NOMO-1 treated with DMSO at 0.1 percent for 48 hours (cell line): ENCODE measurements around the gene DIS3L2.
"Not testable (repeated sequence)": the region's sequence is repeated elsewhere in the genome, so short reads cannot be mapped to it uniquely, and the experiment has no call there.

Source experiments
- DNase-seq: peaks from one replicate; lab custom pipeline; 2025; ENCODE audit not compliant: unreplicated experiment; lab: John Stamatoyannopoulos, UW

DIS3L2 gene

GRCh38 chr2:232008907-232009638 lies 47.6 kb downstream of the DIS3L2 start:
- DNase-seq = no peak

GRCh38 chr2:232009639-232010274 lies 48.2 kb downstream of the DIS3L2 start:
- DNase-seq = no peak

- peak; percentile 88 for DNase-seq
These were observed 52.3 kb downstream of the DIS3L2 start for GRCh38 chr2:232013701-232014353.

GRCh38 chr2:232014681-232015080 lies 53.2 kb downstream of the DIS3L2 start:
- no peak for DNase-seq

- DNase-seq = no peak
These were observed 56.7 kb downstream of the DIS3L2 start for GRCh38 chr2:232018181-232018580.

- no peak for DNase-seq
These were observed 61.2 kb downstream of the DIS3L2 start for GRCh38 chr2:232022718-232023117.

GRCh38 chr2:232023426-232023825 lies 61.9 kb downstream of the DIS3L2 start:
- no peak for DNase-seq

GRCh38 chr2:232024457-232024856 lies 62.9 kb downstream of the DIS3L2 start:
- no peak for DNase-seq

GRCh38 chr2:232026910-232027309 lies 65.4 kb downstream of the DIS3L2 start:
- no peak for DNase-seq

GRCh38 chr2:232027530-232027929 lies 66.0 kb downstream of the DIS3L2 start:
- no peak for DNase-seq

GRCh38 chr2:232028071-232028470 lies 66.6 kb downstream of the DIS3L2 start:
- DNase-seq = no peak

GRCh38 chr2:232028631-232029030 lies 67.1 kb downstream of the DIS3L2 start:
- DNase-seq = no peak

GRCh38 chr2:232029346-232029745 lies 67.8 kb downstream of the DIS3L2 start:
- DNase-seq = no peak

- no peak for DNase-seq
These were observed 68.7 kb downstream of the DIS3L2 start for GRCh38 chr2:232030229-232030628.

GRCh38 chr2:232035292-232035691 lies 73.8 kb downstream of the DIS3L2 start:
- DNase-seq = not testable (repeated sequence)

- DNase-seq = not testable (repeated sequence)
These were observed 75.4 kb downstream of the DIS3L2 start for GRCh38 chr2:232036876-232037275.

GRCh38 chr2:232038251-232038880 lies 76.9 kb downstream of the DIS3L2 start:
- DNase-seq = no peak

- no peak for DNase-seq
These were observed 77.5 kb downstream of the DIS3L2 start for GRCh38 chr2:232038881-232039485.

GRCh38 chr2:232042911-232043574 lies 81.5 kb downstream of the DIS3L2 start:
- DNase-seq = no peak

GRCh38 chr2:232043966-232044365 lies 82.5 kb downstream of the DIS3L2 start:
- DNase-seq = no peak

GRCh38 chr2:232049350-232049749 lies 87.8 kb downstream of the DIS3L2 start:
- no peak for DNase-seq
